ENCODE measurements around the gene SRSF6.
"Not testable (repeated sequence)": the region's sequence is repeated elsewhere in the genome, so short reads cannot be mapped to it uniquely, and the experiment has no call there.

The SRSF6 gene

GRCh38 chr20:43448748-43449535 is 8.8 kb upstream of the SRSF6 start:
- DNase-seq (ENCODE audit: low spot score), result peak; percentile 68

GRCh38 chr20:43450841-43451799 is 6.6 kb upstream of the SRSF6 start:
- no peak for DNase-seq (ENCODE audit: low spot score)

- no peak for DNase-seq (ENCODE audit: low spot score)
Observed at GRCh38 chr20:43452404-43453126, 5.1 kb upstream of the SRSF6 start.

DNA sequence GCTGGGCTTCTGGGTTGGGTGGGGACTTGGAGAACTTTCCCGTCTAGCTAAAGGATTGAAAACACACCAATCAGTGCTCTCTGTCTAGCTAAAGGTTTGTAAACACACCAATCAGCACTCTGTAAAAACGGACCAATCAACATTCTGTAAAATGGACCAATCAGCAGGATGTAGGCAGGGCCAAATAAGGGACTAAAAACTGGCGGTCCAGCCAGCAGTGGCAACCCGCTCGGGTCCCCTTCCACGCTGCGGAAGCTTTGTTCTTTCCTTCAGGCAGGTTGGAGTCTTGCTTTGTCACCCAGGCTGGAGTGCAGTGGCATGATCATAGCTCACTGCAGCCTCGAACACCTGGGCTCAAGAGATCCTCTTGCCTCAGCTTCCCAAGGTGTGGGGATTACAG is 1.4 kb upstream of the SRSF6 start:
- DNase-seq (ENCODE audit: low spot score), result not testable (repeated sequence)

DNA sequence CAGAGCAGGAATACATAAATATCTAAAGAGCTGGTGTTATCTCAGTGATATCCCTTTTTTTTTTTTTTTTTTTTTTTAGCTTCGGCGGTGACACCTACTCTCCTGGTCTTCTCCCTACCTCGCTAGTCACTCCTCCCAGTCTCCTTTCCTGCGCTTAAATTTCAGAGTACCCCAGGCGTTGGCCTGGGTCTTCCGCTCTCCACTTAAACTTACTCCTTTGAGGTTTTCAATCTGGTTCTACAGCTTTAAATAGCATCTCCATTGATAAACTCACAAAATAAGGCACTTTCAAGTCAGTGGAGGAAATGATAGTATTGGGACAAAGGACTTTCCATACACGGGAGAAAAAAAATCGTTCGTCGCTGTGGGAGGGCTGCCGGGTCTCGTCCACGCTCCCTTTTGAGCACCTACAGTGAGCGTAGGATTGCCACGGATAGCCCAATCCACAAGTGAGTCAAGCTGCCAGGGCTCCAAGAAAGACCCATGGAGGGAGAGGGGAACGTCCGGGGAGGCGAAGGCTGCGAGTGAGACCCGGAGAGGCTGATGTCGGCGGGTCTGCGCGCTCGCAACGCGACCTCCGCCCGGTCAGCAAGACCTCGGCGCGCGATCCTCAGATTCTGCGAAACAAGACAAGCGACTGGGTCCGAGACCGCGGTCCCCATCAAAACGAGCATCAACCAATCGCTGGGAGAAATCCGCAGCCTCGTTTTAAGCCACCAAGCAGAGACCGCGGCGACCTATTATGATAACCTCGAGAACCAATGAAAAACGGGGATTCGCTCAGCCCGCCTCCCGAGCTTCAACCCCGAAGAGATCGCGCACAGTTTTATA is 672 bp upstream of the SRSF6 start:
- DNase-seq (ENCODE audit: low spot score), result peak; percentile 95

GRCh38 chr20:43458422-43458924 is 777 bp downstream of the SRSF6 start:
- DNase-seq (ENCODE audit: low spot score), result no peak

DNA sequence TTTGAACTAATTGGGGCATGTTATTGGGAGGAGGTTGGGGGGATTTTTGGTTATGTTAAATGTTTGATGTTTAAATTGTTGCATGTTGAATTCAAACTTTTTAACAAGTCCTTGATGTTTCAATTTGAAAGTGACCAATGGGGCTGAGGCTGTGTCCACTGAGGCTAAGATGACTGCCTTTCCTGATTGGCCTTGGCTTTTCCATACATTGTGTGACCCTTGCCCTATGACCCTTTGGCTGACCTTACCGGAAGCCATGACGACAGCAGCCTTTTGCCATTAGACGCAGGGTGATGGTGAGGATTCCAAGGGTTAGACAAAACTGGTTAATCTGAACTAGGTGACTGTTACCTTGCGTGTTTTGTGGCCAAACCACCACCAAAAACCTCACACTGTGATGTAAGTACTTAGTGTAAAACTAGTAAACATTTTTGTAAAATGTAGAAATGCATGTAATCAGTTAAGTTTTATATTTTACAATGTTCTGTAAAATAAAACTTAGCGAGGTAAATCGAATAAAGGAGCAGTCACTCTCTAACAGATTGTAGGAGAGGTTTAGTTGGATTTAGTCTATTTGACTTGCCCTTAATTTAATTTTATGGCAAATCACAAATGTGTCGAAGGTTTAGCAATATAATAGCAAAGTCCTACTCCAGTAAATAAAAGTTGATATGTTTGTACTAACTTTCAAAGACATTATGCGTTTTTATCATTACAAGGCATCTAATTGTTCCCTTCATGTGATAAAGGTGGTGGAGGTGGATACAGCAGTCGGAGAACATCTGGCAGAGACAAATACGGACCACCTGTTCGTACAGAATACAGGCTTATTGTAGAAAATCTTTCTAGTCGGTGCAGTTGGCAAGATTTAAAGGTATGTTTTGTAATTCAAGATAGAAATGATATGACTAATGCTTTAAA is 1.6 kb downstream of the SRSF6 start:
- peak; percentile 11 for DNase-seq (ENCODE audit: low spot score)

DNA sequence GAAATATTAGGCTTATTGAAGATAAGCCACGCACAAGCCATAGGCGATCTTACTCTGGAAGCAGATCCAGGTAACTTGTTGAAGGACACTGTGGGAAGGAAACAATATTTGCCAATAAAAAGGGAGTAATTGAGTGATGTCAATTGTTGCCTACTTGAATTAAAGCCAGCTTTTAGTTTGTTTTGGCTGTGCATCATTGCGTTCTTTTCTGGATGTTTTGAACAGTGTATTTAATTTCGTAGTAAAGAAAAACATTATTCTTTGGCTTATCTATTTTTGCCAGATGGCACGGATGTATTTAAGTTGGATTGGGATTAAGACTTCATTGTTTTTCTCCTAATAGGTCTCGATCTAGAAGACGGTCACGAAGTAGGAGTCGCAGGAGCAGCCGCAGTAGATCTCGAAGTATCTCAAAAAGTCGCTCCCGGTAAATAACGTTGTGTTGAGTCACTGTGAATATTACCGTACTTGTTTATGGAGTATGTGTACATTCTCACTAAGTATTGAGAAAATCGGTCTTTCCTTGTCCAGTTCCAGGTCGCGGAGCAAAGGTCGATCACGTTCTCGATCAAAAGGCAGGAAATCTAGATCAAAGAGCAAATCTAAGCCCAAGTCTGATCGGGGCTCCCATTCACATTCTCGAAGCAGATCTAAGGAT is 2.6 kb downstream of the SRSF6 start:
- no peak for DNase-seq (ENCODE audit: low spot score)

- no peak for DNase-seq (ENCODE audit: low spot score)
Observed at GRCh38 chr20:43460830-43461200, 3.1 kb downstream of the SRSF6 start.

DNA sequence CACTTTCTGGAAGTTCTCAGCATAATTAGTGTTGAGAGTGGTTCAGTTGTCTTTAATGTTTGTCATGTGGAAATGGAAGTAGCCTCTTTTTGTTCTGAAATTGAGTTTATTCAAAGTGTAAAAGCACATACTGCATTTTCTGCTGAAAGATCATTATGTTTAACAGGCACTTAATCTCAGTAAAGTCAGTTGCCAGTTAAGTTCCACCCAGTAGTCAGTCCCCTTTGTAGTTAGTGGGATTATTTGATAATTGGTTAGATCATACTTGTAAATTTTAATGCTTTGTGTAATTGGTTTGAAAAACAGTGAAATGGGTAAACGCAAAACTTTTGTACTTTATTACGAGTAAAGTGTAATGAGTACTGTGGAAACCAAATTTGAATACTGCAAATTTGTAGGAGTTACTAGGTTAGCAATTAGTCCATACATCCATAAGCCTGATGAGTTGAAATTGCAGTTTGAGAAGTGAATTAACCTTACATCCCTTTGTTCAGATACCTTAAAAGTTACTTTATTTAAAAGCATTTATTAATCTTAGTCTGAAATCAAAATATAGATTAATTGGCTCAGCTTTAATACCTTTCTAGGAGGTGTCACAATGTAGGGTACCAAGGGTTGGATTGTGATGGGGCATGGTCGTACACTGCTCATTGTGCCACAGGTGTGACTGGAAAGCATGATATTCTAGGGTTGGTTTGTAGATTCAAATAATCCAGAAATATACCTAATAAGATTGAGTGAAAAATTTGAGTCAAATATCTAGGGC is 4.4 kb downstream of the SRSF6 start:
- no peak for DNase-seq (ENCODE audit: low spot score)

- DNase-seq (ENCODE audit: low spot score), result no peak
Observed at GRCh38 chr20:43462660-43463526, 5.2 kb downstream of the SRSF6 start.

DNA sequence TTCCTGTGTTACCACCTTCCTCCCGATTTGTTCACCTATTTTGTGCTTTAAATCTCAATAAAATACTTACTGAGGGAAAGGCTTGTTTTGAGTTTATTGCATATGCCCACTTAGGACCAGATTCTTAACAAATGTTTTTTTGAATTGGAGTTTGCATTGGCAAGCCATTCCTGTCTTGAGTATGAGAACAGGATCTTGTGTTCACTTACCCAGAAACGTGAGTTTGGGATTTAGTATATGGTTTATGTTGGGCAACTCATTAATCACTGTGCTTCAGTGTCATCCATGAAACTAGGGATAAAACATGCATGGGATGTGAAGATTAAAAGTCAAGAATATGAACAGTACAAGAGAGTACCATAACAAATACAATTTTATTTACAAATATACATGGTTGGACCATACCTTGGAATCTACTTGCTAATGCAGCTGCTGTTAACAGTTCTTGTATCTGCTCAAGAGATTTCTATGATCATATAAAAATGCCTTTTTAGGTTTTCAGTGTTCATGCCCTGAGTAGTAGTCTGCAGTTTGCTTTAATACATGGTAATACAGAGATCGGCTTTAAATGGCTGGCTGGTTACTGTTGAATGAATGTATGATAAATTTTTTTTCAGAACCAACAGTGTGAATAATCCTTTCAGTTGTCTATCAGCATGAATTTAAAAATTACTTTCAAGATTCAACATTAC is 6.0 kb downstream of the SRSF6 start:
- no peak for DNase-seq (ENCODE audit: low spot score)

- no peak for DNase-seq (ENCODE audit: low spot score)
Observed at GRCh38 chr20:43464219-43464790, 6.6 kb downstream of the SRSF6 start.

DNA sequence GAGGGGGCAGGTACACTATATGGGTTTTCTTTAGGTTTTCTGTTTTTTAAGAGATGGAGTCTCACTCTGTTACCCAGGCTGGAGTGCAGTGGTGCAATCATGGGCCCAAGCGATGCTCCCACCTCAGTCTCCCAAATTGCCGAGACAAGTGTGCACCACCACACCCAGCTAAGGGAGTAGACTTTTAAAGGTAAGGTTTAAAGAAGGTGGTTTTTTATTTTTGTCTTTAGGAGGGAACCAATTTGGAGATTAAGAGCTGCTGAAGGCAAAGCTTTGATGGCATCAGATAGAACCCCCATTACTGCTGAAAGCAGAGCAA is 7.9 kb downstream of the SRSF6 start:
- no peak for DNase-seq (ENCODE audit: low spot score)

- DNase-seq (ENCODE audit: low spot score), result no peak
Observed at GRCh38 chr20:43467589-43467988, 9.9 kb downstream of the SRSF6 start.

DNA sequence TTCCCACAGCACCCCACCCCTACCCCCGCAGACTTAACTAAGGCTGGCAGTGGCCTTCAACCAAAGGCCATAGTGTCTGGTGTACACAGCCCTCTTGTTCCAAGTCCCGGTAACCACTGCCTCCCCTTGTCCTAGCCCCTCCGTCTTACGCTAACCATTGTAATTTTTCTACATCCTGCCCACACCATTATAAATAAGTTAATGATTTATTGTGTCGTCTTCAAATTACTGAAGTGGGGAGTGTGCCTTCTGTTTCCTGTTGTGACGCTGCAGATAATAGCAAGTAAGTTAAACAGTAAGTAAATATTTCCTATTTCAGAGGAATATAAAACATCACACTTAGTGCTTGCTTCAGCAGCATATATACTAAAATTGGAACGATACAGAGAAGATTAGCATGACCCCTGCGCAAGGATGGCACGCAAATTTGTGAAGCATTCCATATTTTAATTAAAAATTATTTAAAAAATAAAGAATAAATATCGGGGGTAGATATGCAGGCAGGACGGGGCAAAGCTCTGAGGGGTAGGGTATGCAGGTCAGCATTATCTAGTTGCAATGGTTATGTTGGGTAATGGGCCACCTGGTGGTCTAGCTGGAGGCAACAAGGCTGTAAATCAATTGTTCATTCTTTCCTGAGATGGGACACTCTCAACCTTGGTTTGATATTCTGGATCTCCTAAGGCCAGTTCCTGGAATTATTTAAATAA is 15.1 kb downstream of the SRSF6 start:
- DNase-seq (ENCODE audit: low spot score), result no peak

GRCh38 chr20:43473381-43473704 is 15.6 kb downstream of the SRSF6 start:
- DNase-seq (ENCODE audit: low spot score), result no peak
